ENCODE results near the gene NFYB.

NFYB gene

GRCh38 chr12:104133866-104134265, 4.1 kb downstream of the NFYB start:
- Histone ChIP-seq H4K5ac (ENCODE audit: low read length) (no peak overlapping the region), H2BK5ac (ENCODE audit: low read length) (no peak overlapping the region), H3K4me3 (ENCODE audit: low read length) (no peak overlapping the region), H3K27me3 (ENCODE audit: insufficient read depth, low read length, poor library complexity) (no peaks in the 10 kb centered on the region), H4K8ac (ENCODE audit: low read depth, low read length) (no peak overlapping the region), H3K79me1 (ENCODE audit: low read length) (peaks cover 13% of the 10 kb centered on the region), H3K4me2 (ENCODE audit: low read length) (no peak overlapping the region), H3K18ac (ENCODE audit: low read length) (no peak overlapping the region), H3K9ac (ENCODE audit: low read length) (no peak overlapping the region), H3K79me2 (ENCODE audit: control insufficient read depth, insufficient read depth, low read length) (peaks cover 15% of the 10 kb centered on the region), H3K36me3 (ENCODE audit: control insufficient read depth, insufficient read depth, low read length) (peaks cover 3% of the 10 kb centered on the region), H3K56ac (ENCODE audit: low read length) (no peak overlapping the region), H2BK15ac (replicated peaks; ENCODE audit: low read depth) (no peak overlapping the region), H2AK5ac (ENCODE audit: low read length) (no peak overlapping the region), H3K4ac (ENCODE audit: low read depth, low read length) (no peak overlapping the region), H3K4me1 (ENCODE audit: control insufficient read depth, low read depth, low read length) (peaks cover 6% of the 10 kb centered on the region), H3K27ac (ENCODE audit: low read depth, low read length) (no peak overlapping the region), H3K23ac (ENCODE audit: low read length) (no peak overlapping the region), H2BK120ac (ENCODE audit: low read depth, low read length) (no peak overlapping the region)
- DNase-seq: no peak
- WGBS (ENCODE audit: extremely low coverage, insufficient coverage, low lambda C conversion rate): no CpG with 5 or more reads among the region's 1 CpG

GRCh38 chr12:104133321-104133720, 4.7 kb downstream of the NFYB start:
- Histone ChIP-seq H3K36me3 (ENCODE audit: control insufficient read depth, insufficient read depth, low read length) (peaks cover 3% of the 10 kb centered on the region), H4K5ac (ENCODE audit: low read length) (no peak overlapping the region), H3K79me2 (ENCODE audit: control insufficient read depth, insufficient read depth, low read length) (peaks cover 15% of the 10 kb centered on the region), H3K4me1 (ENCODE audit: control insufficient read depth, low read depth, low read length) (peaks cover 3% of the 10 kb centered on the region), H3K9ac (ENCODE audit: low read length) (no peak overlapping the region), H3K4ac (ENCODE audit: low read depth, low read length) (no peak overlapping the region), H2BK15ac (replicated peaks; ENCODE audit: low read depth) (no peak overlapping the region), H3K56ac (ENCODE audit: low read length) (no peak overlapping the region), H3K4me3 (ENCODE audit: low read length) (no peak overlapping the region), H3K27me3 (ENCODE audit: insufficient read depth, low read length, poor library complexity) (no peaks in the 10 kb centered on the region), H2AK5ac (ENCODE audit: low read length) (no peak overlapping the region), H2BK5ac (ENCODE audit: low read length) (no peak overlapping the region), H2BK120ac (ENCODE audit: low read depth, low read length) (no peak overlapping the region), H3K4me2 (ENCODE audit: low read length) (no peak overlapping the region), H3K18ac (ENCODE audit: low read length) (no peak overlapping the region), H4K8ac (ENCODE audit: low read depth, low read length) (no peak overlapping the region), H3K27ac (ENCODE audit: low read depth, low read length) (no peak overlapping the region), H3K23ac (ENCODE audit: low read length) (no peak overlapping the region), H3K79me1 (ENCODE audit: low read length) (peaks cover 13% of the 10 kb centered on the region)
- DNase-seq: no peak
- WGBS (ENCODE audit: extremely low coverage, insufficient coverage, low lambda C conversion rate): no CpG with 5 or more reads among the region's 5 CpGs

GRCh38 chr12:104132351-104132956, 5.6 kb downstream of the NFYB start:
- DNase-seq: no peak
- Histone ChIP-seq H2BK120ac (ENCODE audit: low read depth, low read length) (no peak overlapping the region), H3K4me2 (ENCODE audit: low read length) (no peak overlapping the region), H2BK5ac (ENCODE audit: low read length) (no peak overlapping the region), H2BK15ac (replicated peaks; ENCODE audit: low read depth) (no peak overlapping the region), H3K56ac (ENCODE audit: low read length) (no peak overlapping the region), H3K4me3 (ENCODE audit: low read length) (no peak overlapping the region), H3K23ac (ENCODE audit: low read length) (no peak overlapping the region), H3K79me1 (ENCODE audit: low read length) (peaks cover 13% of the 10 kb centered on the region), H3K27me3 (ENCODE audit: insufficient read depth, low read length, poor library complexity) (no peaks in the 10 kb centered on the region), H3K9ac (ENCODE audit: low read length) (no peak overlapping the region), H3K4me1 (ENCODE audit: control insufficient read depth, low read depth, low read length) (peaks cover 3% of the 10 kb centered on the region), H3K36me3 (ENCODE audit: control insufficient read depth, insufficient read depth, low read length) (peaks cover 3% of the 10 kb centered on the region), H4K5ac (ENCODE audit: low read length) (no peak overlapping the region), H2AK5ac (ENCODE audit: low read length) (no peak overlapping the region), H3K27ac (ENCODE audit: low read depth, low read length) (no peak overlapping the region), H3K4ac (ENCODE audit: low read depth, low read length) (no peak overlapping the region), H3K18ac (ENCODE audit: low read length) (no peak overlapping the region), H3K79me2 (ENCODE audit: control insufficient read depth, insufficient read depth, low read length) (peaks cover 15% of the 10 kb centered on the region), H4K8ac (ENCODE audit: low read depth, low read length) (no peak overlapping the region)
- no CpG with 5 or more reads among the region's 7 CpGs for WGBS (ENCODE audit: extremely low coverage, insufficient coverage, low lambda C conversion rate)

- DNase-seq: no peak
- H3K56ac ChIP-seq (ENCODE audit: low read length): no peak overlapping the region
- H3K27ac ChIP-seq (ENCODE audit: low read depth, low read length): no peak overlapping the region
- no CpG with 5 or more reads among the region's 4 CpGs for WGBS (ENCODE audit: extremely low coverage, insufficient coverage, low lambda C conversion rate)
- peaks cover 3% of the 10 kb centered on the region for H3K36me3 ChIP-seq (ENCODE audit: control insufficient read depth, insufficient read depth, low read length)
- H3K18ac ChIP-seq (ENCODE audit: low read length): no peak overlapping the region
- no peaks in the 10 kb centered on the region for H3K27me3 ChIP-seq (ENCODE audit: insufficient read depth, low read length, poor library complexity)
- no peak overlapping the region for H4K8ac ChIP-seq (ENCODE audit: low read depth, low read length)
- H3K4ac ChIP-seq (ENCODE audit: low read depth, low read length): no peak overlapping the region
- H4K5ac ChIP-seq (ENCODE audit: low read length): no peak overlapping the region
- H2BK5ac ChIP-seq (ENCODE audit: low read length): no peak overlapping the region
- H3K4me1 ChIP-seq (ENCODE audit: control insufficient read depth, low read depth, low read length): peaks cover 3% of the 10 kb centered on the region
- H3K79me1 ChIP-seq (ENCODE audit: low read length): peaks cover 13% of the 10 kb centered on the region
- peaks cover 10% of the 10 kb centered on the region for H3K79me2 ChIP-seq (ENCODE audit: control insufficient read depth, insufficient read depth, low read length)
- H3K9ac ChIP-seq (ENCODE audit: low read length): no peak overlapping the region
- H3K4me2 ChIP-seq (ENCODE audit: low read length): no peak overlapping the region
- no peak overlapping the region for H2AK5ac ChIP-seq (ENCODE audit: low read length)
- H3K23ac ChIP-seq (ENCODE audit: low read length): no peak overlapping the region
- no peak overlapping the region for H2BK120ac ChIP-seq (ENCODE audit: low read depth, low read length)
- no peak overlapping the region for H2BK15ac ChIP-seq (replicated peaks; ENCODE audit: low read depth)
- H3K4me3 ChIP-seq (ENCODE audit: low read length): no peak overlapping the region
Observed at GRCh38 chr12:104131609-104132008, 6.4 kb downstream of the NFYB start.

DNA sequence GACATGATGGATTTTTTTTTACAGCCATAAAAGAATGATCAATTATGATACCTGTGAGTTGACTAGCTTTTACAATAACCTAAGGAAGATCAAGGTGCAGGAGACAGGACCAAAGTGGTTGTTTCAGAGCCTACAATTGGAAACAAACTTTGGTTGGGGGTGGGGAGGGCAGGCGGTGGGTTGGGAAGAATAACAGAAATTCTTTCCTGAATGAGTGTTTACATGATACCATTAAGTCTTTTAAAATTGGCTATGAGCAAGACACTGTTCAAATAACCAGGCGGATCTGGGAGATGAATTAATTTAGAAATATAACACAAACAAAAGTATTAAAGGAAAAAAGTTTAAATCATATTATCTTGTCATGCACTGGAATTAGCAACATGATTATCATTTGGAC, 7.2 kb downstream of the NFYB start:
- no peak overlapping the region for H2BK15ac ChIP-seq (replicated peaks; ENCODE audit: low read depth)
- peaks cover 13% of the 10 kb centered on the region for H3K79me1 ChIP-seq (ENCODE audit: low read length)
- H3K27ac ChIP-seq (ENCODE audit: low read depth, low read length): no peak overlapping the region
- H3K79me2 ChIP-seq (ENCODE audit: control insufficient read depth, insufficient read depth, low read length): peaks cover 8% of the 10 kb centered on the region
- no peak overlapping the region for H3K18ac ChIP-seq (ENCODE audit: low read length)
- no peak overlapping the region for H2BK5ac ChIP-seq (ENCODE audit: low read length)
- WGBS (ENCODE audit: extremely low coverage, insufficient coverage, low lambda C conversion rate): no CpG with 5 or more reads among the region's 2 CpGs
- no peak overlapping the region for H3K4me3 ChIP-seq (ENCODE audit: low read length)
- H3K27me3 ChIP-seq (ENCODE audit: insufficient read depth, low read length, poor library complexity): no peaks in the 10 kb centered on the region
- H3K23ac ChIP-seq (ENCODE audit: low read length): no peak overlapping the region
- no peak overlapping the region for H3K9ac ChIP-seq (ENCODE audit: low read length)
- no peak overlapping the region for H2BK120ac ChIP-seq (ENCODE audit: low read depth, low read length)
- H4K5ac ChIP-seq (ENCODE audit: low read length): no peak overlapping the region
- no peak overlapping the region for H4K8ac ChIP-seq (ENCODE audit: low read depth, low read length)
- DNase-seq: no peak
- H3K36me3 ChIP-seq (ENCODE audit: control insufficient read depth, insufficient read depth, low read length): peaks cover 3% of the 10 kb centered on the region
- H3K56ac ChIP-seq (ENCODE audit: low read length): no peak overlapping the region
- no peak overlapping the region for H3K4ac ChIP-seq (ENCODE audit: low read depth, low read length)
- no peak overlapping the region for H3K4me2 ChIP-seq (ENCODE audit: low read length)
- no peak overlapping the region for H2AK5ac ChIP-seq (ENCODE audit: low read length)
- H3K4me1 ChIP-seq (ENCODE audit: control insufficient read depth, low read depth, low read length): peaks cover 3% of the 10 kb centered on the region

DNA sequence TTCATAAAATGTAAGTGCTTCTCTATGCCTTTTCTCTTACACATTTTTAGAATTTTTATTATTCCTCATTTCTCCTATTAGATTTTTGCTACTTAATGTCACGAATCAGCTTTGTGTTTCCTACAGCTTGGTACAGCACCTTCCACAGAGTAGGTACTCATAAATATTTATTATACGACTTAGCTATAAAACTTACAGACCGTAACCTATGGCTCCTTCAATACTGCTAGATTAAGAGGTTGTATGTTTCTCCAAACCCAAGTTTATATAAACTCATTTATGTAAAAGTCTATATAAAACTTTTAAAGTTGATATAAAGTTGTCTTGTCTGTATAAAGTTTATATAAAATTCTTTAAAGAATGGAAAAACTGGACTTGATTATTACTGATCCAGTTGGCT, 11.5 kb downstream of the NFYB start:
- H3K18ac ChIP-seq (ENCODE audit: low read length): no peak overlapping the region
- no peaks in the 10 kb centered on the region for H3K79me2 ChIP-seq (ENCODE audit: control insufficient read depth, insufficient read depth, low read length)
- H3K23ac ChIP-seq (ENCODE audit: low read length): no peak overlapping the region
- H3K4me2 ChIP-seq (ENCODE audit: low read length): no peak overlapping the region
- H3K27me3 ChIP-seq (ENCODE audit: insufficient read depth, low read length, poor library complexity): no peaks in the 10 kb centered on the region
- no peak overlapping the region for H2AK5ac ChIP-seq (ENCODE audit: low read length)
- no peaks in the 10 kb centered on the region for H3K36me3 ChIP-seq (ENCODE audit: control insufficient read depth, insufficient read depth, low read length)
- no peak overlapping the region for H2BK5ac ChIP-seq (ENCODE audit: low read length)
- H3K79me1 ChIP-seq (ENCODE audit: low read length): peaks cover 6% of the 10 kb centered on the region
- H2BK120ac ChIP-seq (ENCODE audit: low read depth, low read length): no peak overlapping the region
- no CpG with 5 or more reads among the region's 3 CpGs for WGBS (ENCODE audit: extremely low coverage, insufficient coverage, low lambda C conversion rate)
- no peak overlapping the region for H3K27ac ChIP-seq (ENCODE audit: low read depth, low read length)
- no peak overlapping the region for H4K5ac ChIP-seq (ENCODE audit: low read length)
- H3K56ac ChIP-seq (ENCODE audit: low read length): no peak overlapping the region
- no peak overlapping the region for H3K4ac ChIP-seq (ENCODE audit: low read depth, low read length)
- H3K4me3 ChIP-seq (ENCODE audit: low read length): no peak overlapping the region
- DNase-seq: no peak
- H2BK15ac ChIP-seq (replicated peaks; ENCODE audit: low read depth): no peak overlapping the region
- H3K4me1 ChIP-seq (ENCODE audit: control insufficient read depth, low read depth, low read length): no peaks in the 10 kb centered on the region
- no peak overlapping the region for H4K8ac ChIP-seq (ENCODE audit: low read depth, low read length)
- H3K9ac ChIP-seq (ENCODE audit: low read length): no peak overlapping the region
